ENCODE measurements around the gene ANGEL2.

- TF ChIP-seq POLR2A (IDR thresholded peaks at IDR 0.05) (no peak), CTCF (IDR thresholded peaks at IDR 0.05) (no peak), POLR2AphosphoS5 (IDR thresholded peaks at IDR 0.05; ENCODE audit: insufficient read depth in 1 of 2, low read depth in 1 of 2) (no peak)
These were observed 65.9 kb downstream of the ANGEL2 start for GRCh38 chr1:212949771-212950170.
